HG03095 (cell line): ENCODE results near the gene PDZD2.

Experiments used
- ATAC-seq: cut with Tn5 transposase; IDR thresholded peaks from one replicate; pipeline ENCODE4 v1.9.1; 2021; ENCODE audit warnings: moderate library complexity; ENCODE audit not compliant: unreplicated experiment

PDZD2 gene

GRCh38 chr5:32123058-32123805 is 484.3 kb downstream of the PDZD2 start:
- no peak for ATAC-seq

GRCh38 chr5:32123889-32124676 is 485.2 kb downstream of the PDZD2 start:
- ATAC-seq: no peak

GRCh38 chr5:32126691-32127090 is 487.8 kb downstream of the PDZD2 start:
- ATAC-seq: no peak

- no peak for ATAC-seq
Observed at GRCh38 chr5:32127711-32128110, 488.8 kb downstream of the PDZD2 start.

- ATAC-seq: no peak
Observed at GRCh38 chr5:32129074-32129598, 490.2 kb downstream of the PDZD2 start.

- no peak for ATAC-seq
Observed at GRCh38 chr5:32130865-32131264, 491.9 kb downstream of the PDZD2 start.

GRCh38 chr5:32131604-32132003 is 492.7 kb downstream of the PDZD2 start:
- no peak for ATAC-seq

- no peak for ATAC-seq
Observed at GRCh38 chr5:32132757-32133156, 493.8 kb downstream of the PDZD2 start.

- ATAC-seq: no peak
Observed at GRCh38 chr5:32135086-32135485, 496.2 kb downstream of the PDZD2 start.

GRCh38 chr5:32136342-32136741 is 497.4 kb downstream of the PDZD2 start:
- no peak for ATAC-seq

GRCh38 chr5:32138839-32139493 is 500.0 kb downstream of the PDZD2 start:
- ATAC-seq: no peak

GRCh38 chr5:32143617-32144377 is 504.9 kb downstream of the PDZD2 start:
- no peak for ATAC-seq

GRCh38 chr5:32144378-32145207 is 505.7 kb downstream of the PDZD2 start:
- no peak for ATAC-seq

- ATAC-seq: no peak
Observed at GRCh38 chr5:32145378-32145777, 506.4 kb downstream of the PDZD2 start.

- no peak for ATAC-seq
Observed at GRCh38 chr5:32147236-32147635, 508.3 kb downstream of the PDZD2 start.

- no peak for ATAC-seq
Observed at GRCh38 chr5:32147959-32148358, 509.0 kb downstream of the PDZD2 start.

- no peak for ATAC-seq
Observed at GRCh38 chr5:32150366-32150765, 511.4 kb downstream of the PDZD2 start.

GRCh38 chr5:32151198-32151597 is 512.3 kb downstream of the PDZD2 start:
- ATAC-seq: no peak

- no peak for ATAC-seq
Observed at GRCh38 chr5:32153723-32154122, 514.8 kb downstream of the PDZD2 start.

GRCh38 chr5:32155211-32155610 is 516.3 kb downstream of the PDZD2 start:
- ATAC-seq: no peak
